GM12878 (cell line): ENCODE results near the gene VN1R5. TPM values are rescaled to one million over a fixed set of nuclear protein-coding genes. Genes with fewer than 3 reads are reported as not detected.

Experiments
- ATAC-seq: fragments of 200-7000 bp; cut with Tn5 transposase; 3 replicates; pipeline ENCODE4 v1.9.1; 2020; ENCODE audit warnings: mild to moderate bottlenecking, moderate library complexity
- BruUV-seq: library from RNA; stranded (reverse); fragments of 400-500 nt; replicated peaks from 2 replicates; lab custom pipeline; 2021; lab: Mats Ljungman, UMichigan
- CTCF ChIA-PET: fragments of 300-600 bp; sonication (Branson Sonifier 250); formaldehyde crosslinking; extraction: SDS; loops from one replicate; lab custom pipeline; 2021; ENCODE audit warnings: inconsistent platforms; lab: Yijun Ruan, JAX
- POLR2A ChIA-PET: fragments of 350-600 bp; formaldehyde crosslinking; extraction: SDS; loops from one replicate; lab custom pipeline; 2021; ENCODE audit warnings: inconsistent platforms; lab: Charles Lee
- RAD21 ChIA-PET: fragments of 300-600 bp; sonication (Branson Sonifier 250); formaldehyde crosslinking; loops from one replicate; lab custom pipeline; 2023; ENCODE audit warnings: antibody characterized with exemption; ENCODE audit not compliant: unreplicated experiment; lab: Charles Lee
- SMC1A ChIA-PET: fragments of 300-600 bp; sonication (Branson Sonifier 250); formaldehyde crosslinking; loops from one replicate; lab custom pipeline; 2023; ENCODE audit not compliant: unreplicated experiment, uncharacterized antibody; lab: Charles Lee
- DNase-seq: peaks from one replicate; pipeline ENCODE4 v3.0.0-alpha.2; 2011; ENCODE audit warnings: low read depth, low spot score
- FAIRE-seq: peaks from 3 replicates; lab custom pipeline; 2011; peaks lifted over from hg19 to GRCh38; lab: Jason Lieb, UNC
- H2AFZ ChIP-seq: 2 replicates; pipeline ENCODE4 v1.6.0; 2011; ENCODE audit warnings: low read depth, low read length, control low read depth; ENCODE audit not compliant: control insufficient read depth
- H3K27ac ChIP-seq: 2 replicates; pipeline ENCODE4 v1.5.1; 2011; ENCODE audit warnings: control low read depth; ENCODE audit not compliant: control insufficient read depth, insufficient read depth
- H3K27me3 ChIP-seq, 2 experiments: replicated peaks in 1 of 2; 2 replicates each; pipeline versions ENCODE4 v1.6.0 to v1.6.1; 2011; ENCODE audit warnings: low read length in 1 of 2; ENCODE audit not compliant: control insufficient read depth in 2 of 2, insufficient read depth in 2 of 2
- H3K36me3 ChIP-seq, 2 experiments: 2 replicates each; pipeline ENCODE4 v1.5.1; 2011; ENCODE audit warnings: low read length in 1 of 2; ENCODE audit not compliant: control insufficient read depth in 2 of 2, insufficient read depth in 2 of 2
- H3K4me1 ChIP-seq: 2 replicates; pipeline ENCODE4 v1.6.1; 2011; ENCODE audit warnings: mild to moderate bottlenecking, low read length, moderate library complexity, mixed read lengths; ENCODE audit not compliant: control insufficient read depth, insufficient read depth
- H3K4me2 ChIP-seq: 2 replicates; pipeline ENCODE4 v1.6.0; 2011; ENCODE audit warnings: control low read depth; ENCODE audit not compliant: control insufficient read depth, insufficient read depth
- H3K4me3 ChIP-seq: fragments of 200-600 bp; sonication (generic); 2 replicates; pipeline ENCODE4 v1.5.1; 2016
- H3K79me2 ChIP-seq: 2 replicates; pipeline ENCODE4 v1.6.0; 2011; ENCODE audit warnings: low read length; ENCODE audit not compliant: control insufficient read depth, insufficient read depth
- H3K9ac ChIP-seq: 2 replicates; pipeline ENCODE4 v1.8.0; 2011; ENCODE audit warnings: low read length, control low read depth, mixed read lengths; ENCODE audit not compliant: control insufficient read depth, insufficient read depth
- H3K9me3 ChIP-seq: replicated peaks from 3 replicates; pipeline ENCODE4 v1.5.1; 2011; ENCODE audit warnings: mild to moderate bottlenecking, low read length; ENCODE audit not compliant: control insufficient read depth, insufficient read depth
- H4K20me1 ChIP-seq: 2 replicates; pipeline ENCODE4 v1.6.0; 2011; ENCODE audit not compliant: control insufficient read depth, insufficient read depth
- FOXM1 ChIP-seq: IDR thresholded peaks from 2 replicates; pipeline ENCODE4 v1.6.1; 2012; ENCODE audit warnings: low read depth, mild to moderate bottlenecking, inconsistent platforms, low read length, moderate library complexity
- JUND ChIP-seq: IDR thresholded peaks from 2 replicates; pipeline ENCODE4 v1.6.1; 2012; ENCODE audit warnings: low read depth, mild to moderate bottlenecking, low read length, improper control_type of control experiment, moderate library complexity
- NR2C1 ChIP-seq: fragments of 450-650 bp; IDR thresholded peaks from 2 replicates; pipeline ENCODE4 v1.6.1; 2017; ENCODE audit warnings: antibody characterized with exemption, mild to moderate bottlenecking, moderate library complexity
- POLR2A ChIP-seq: IDR thresholded peaks from 2 replicates; pipeline ENCODE4 v1.6.1; 2011; ENCODE audit warnings: low read depth, mild to moderate bottlenecking, low read length
- SKIL ChIP-seq: fragments of 450-650 bp; IDR thresholded peaks from 2 replicates; pipeline ENCODE4 v1.6.1; 2017; ENCODE audit warnings: mild to moderate bottlenecking, low read depth, inconsistent platforms; ENCODE audit not compliant: poor library complexity, severe bottlenecking
- TARDBP ChIP-seq: IDR thresholded peaks from 2 replicates; pipeline ENCODE4 v1.6.1; 2016; ENCODE audit warnings: borderline replicate concordance
- TBL1XR1 ChIP-seq: IDR thresholded peaks from 2 replicates; pipeline ENCODE4 v1.6.1; 2012; ENCODE audit warnings: low read depth, low read length, improper control_type of control experiment
- ZNF687 ChIP-seq: fragments of 450-650 bp; IDR thresholded peaks from 2 replicates; pipeline ENCODE4 v1.6.1; 2017; ENCODE audit warnings: mild to moderate bottlenecking, moderate library complexity
- WGBS: methylation state at CpG from one replicate; pipeline ENCODE4 v1.1.6; 2016; ENCODE audit warnings: low lambda C conversion rate; ENCODE audit not compliant: insufficient replicate concordance, insufficient coverage; ENCODE audit errors: missing lambda C conversion rate; 5-methylcytosine and 5-hydroxymethylcytosine counted together
- in situ Hi-C: fragments of 300-500 bp; cut with MboI; formaldehyde crosslinking; loops from 9 replicates; pipeline ENCODE4 v1.14.3; 2018; ENCODE audit warnings: mixed read lengths
- intact Hi-C: fragments of 100-400 bp; cut with micrococcal nuclease; formaldehyde crosslinking; loops from one replicate; pipeline ENCODE4 v1.14.2; 2022; ENCODE audit not compliant: unreplicated experiment
- polyA plus RNA-seq, 11 experiments: library from polyadenylated mRNA; depleted of rRNA in 4 of 11; unstranded in 6 of 11; stranded (reverse) in 5 of 11; fragments of >200 nt; fragmentation: Nextera tagmentation in 4 of 11; fragmentation: Illumina TruSeq in 1 of 11; extraction: Ambion mirVana in 4 of 11; extraction: Trizol in 1 of 11; gene quantifications; 1 replicate in 1 of 11; 2 replicates in 10 of 11; pipeline versions ENCODE4 v1.2.1 to v1.2.3, GENCODE V29; 2011 to 2016; ENCODE audit warnings: inconsistent platforms in 2 of 11, missing spikeins in 2 of 11, low read depth in 1 of 11
- total RNA-seq, 4 experiments: library from RNA; depleted of rRNA in 3 of 4; stranded (reverse); fragments of >200 nt in 3 of 4; fragmentation: Illumina TruSeq in 1 of 4; extraction: Trizol in 1 of 4; gene quantifications; 2 replicates each; pipeline versions ENCODE4 v1.2.1 to v1.2.3, GENCODE V29; 2013 to 2021
- TF ChIP-seq, protein P1 (sequence below): IDR thresholded peaks from 2 replicates; pipeline ENCODE4 v1.6.1; 2011; ENCODE audit warnings: borderline replicate concordance, low read depth, mild to moderate bottlenecking, moderate library complexity, mixed read lengths, low read length; ENCODE audit not compliant: insufficient read depth; ENCODE audit errors: extremely low read length

Gene VN1R5
- total and polyA plus RNA-seq, 10 of the 15 experiments (the other 5 are each of a cell fraction or from before 2014, with no cell fraction given): not detected

DNA sequence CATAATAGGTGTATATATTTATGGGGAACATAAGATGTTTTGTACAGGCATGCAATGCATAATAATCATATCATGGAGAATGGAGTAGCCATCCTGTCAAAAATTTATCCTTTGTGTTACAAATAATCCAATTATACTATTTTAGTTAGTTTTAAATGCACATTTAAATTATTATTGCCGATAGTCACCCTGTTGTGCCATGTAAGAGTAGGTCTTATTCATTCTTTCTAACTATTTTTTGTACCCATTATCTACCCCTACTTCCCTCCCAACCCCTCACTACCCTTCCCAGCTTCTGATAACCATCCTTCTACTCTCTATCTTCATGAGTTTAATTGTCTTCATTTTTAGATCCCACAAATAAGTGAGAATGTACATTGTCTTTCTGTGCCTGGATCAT is 8.3 kb upstream of the VN1R5 start:
- Histone ChIP-seq H3K36me3 (no peaks in the 10 kb centered on the region), H3K9ac (no peak overlapping the region), H3K4me1 (no peaks in the 10 kb centered on the region), H2AFZ (no peak overlapping the region), H4K20me1 (no peaks in the 10 kb centered on the region), H3K4me3 (no peak overlapping the region), H3K27me3 (no peaks in the 10 kb centered on the region), H3K79me2 (no peaks in the 10 kb centered on the region), H3K27ac (no peak overlapping the region), H3K9me3 (no peaks in the 10 kb centered on the region; the same call in 1 of the 3 replicates), H3K4me2 (no peak overlapping the region)
- CTCF ChIA-PET: no interaction called here
- RAD21 ChIA-PET: no interaction called here
- TF ChIP-seq TBL1XR1 (no peak), POLR2A (no peak), SKIL (no peak), TARDBP (no peak), FOXM1 (no peak), JUND (no peak), ZNF687 (no peak), NR2C1 (no peak)
- TF ChIP-seq, protein P1, sequence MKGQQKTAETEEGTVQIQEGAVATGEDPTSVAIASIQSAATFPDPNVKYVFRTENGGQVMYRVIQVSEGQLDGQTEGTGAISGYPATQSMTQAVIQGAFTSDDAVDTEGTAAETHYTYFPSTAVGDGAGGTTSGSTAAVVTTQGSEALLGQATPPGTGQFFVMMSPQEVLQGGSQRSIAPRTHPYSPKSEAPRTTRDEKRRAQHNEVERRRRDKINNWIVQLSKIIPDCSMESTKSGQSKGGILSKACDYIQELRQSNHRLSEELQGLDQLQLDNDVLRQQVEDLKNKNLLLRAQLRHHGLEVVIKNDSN: no peak
- intact Hi-C loops: no loop called here
- in situ Hi-C loops: no loop called here
- 35% methylated on average over 1 of the region's 1 CpG for WGBS
- FAIRE-seq: no peak
- no peak for DNase-seq
- no TSS peak for BruUV-seq
- POLR2A ChIA-PET: interaction anchor here (0.7 to 1.0 kb wide), 2 partner anchors 53 to 62 kb away, joined by 3 read pairs; no protein-coding TSS in a partner anchor
- SMC1A ChIA-PET: no interaction called here
- no peak for ATAC-seq
